Stimulated activated CD8-positive, alpha-beta memory T cell treated with anti-CD3 and anti-CD28 coated beads, Interleukin-4, amount 100 ng/mL, for 1 hour (primary cell): ENCODE results near the gene ALOXE3.
"Not testable (repeated sequence)": the region's sequence is repeated elsewhere in the genome, so short reads cannot be mapped to it uniquely, and the experiment has no call there.

Experiments
- DNase-seq, 2 donors: peaks; one replicate each; pipeline ENCODE4 v3.0.0-alpha.2; 2020; ENCODE audit warnings: low read depth in 2 of 2, low spot score in 1 of 2

ALOXE3 gene

GRCh38 chr17:8073627-8074484 lies 44.5 kb downstream of the ALOXE3 start:
- peak; percentile 71 to 75 for DNase-seq

GRCh38 chr17:8072729-8073461 lies 45.4 kb downstream of the ALOXE3 start:
- no peak for DNase-seq

- no peak for DNase-seq
Observed at GRCh38 chr17:8072341-8072728, 46.0 kb downstream of the ALOXE3 start.

- no peak for DNase-seq
Observed at GRCh38 chr17:8071496-8071895, 46.8 kb downstream of the ALOXE3 start.

- DNase-seq, result no peak
Observed at GRCh38 chr17:8069587-8069860, 48.8 kb downstream of the ALOXE3 start.

GRCh38 chr17:8068736-8069586 lies 49.4 kb downstream of the ALOXE3 start:
- DNase-seq, result no peak

GRCh38 chr17:8067806-8068205 lies 50.5 kb downstream of the ALOXE3 start:
- DNase-seq, result no peak

GRCh38 chr17:8066841-8067775 lies 51.2 kb downstream of the ALOXE3 start:
- no peak for DNase-seq

GRCh38 chr17:8064561-8065019 lies 53.7 kb downstream of the ALOXE3 start:
- no peak for DNase-seq

- DNase-seq, result no peak
Observed at GRCh38 chr17:8063761-8064534, 54.4 kb downstream of the ALOXE3 start.

GRCh38 chr17:8062807-8063483 lies 55.4 kb downstream of the ALOXE3 start:
- no peak for DNase-seq

- no peak for DNase-seq
Observed at GRCh38 chr17:8062435-8062806, 55.9 kb downstream of the ALOXE3 start.

- DNase-seq, result not testable (repeated sequence)
Observed at GRCh38 chr17:8061851-8062250, 56.5 kb downstream of the ALOXE3 start.

- DNase-seq, result peak; percentile 17 to 34
Observed at GRCh38 chr17:8060274-8060673, 58.0 kb downstream of the ALOXE3 start.

GRCh38 chr17:8059131-8059530 lies 59.2 kb downstream of the ALOXE3 start:
- DNase-seq, result no peak

- DNase-seq, result no peak
Observed at GRCh38 chr17:8057691-8058114, 60.6 kb downstream of the ALOXE3 start.

- DNase-seq, result no peak
Observed at GRCh38 chr17:8056976-8057625, 61.2 kb downstream of the ALOXE3 start.

GRCh38 chr17:8056232-8056975 lies 61.9 kb downstream of the ALOXE3 start:
- peak in 1 of 2 donors; percentile 26 for DNase-seq
